GM21360 (cell line): ENCODE measurements around the gene TRA2A.
A peak's percentile ranks its signal among the peaks of the same experiment; 100 is the strongest.
"Not testable (repeated sequence)": the region's sequence is repeated elsewhere in the genome, so short reads cannot be mapped to it uniquely, and the experiment has no call there.

Experiments
- ATAC-seq: cut with Tn5 transposase; IDR thresholded peaks from one replicate; pipeline ENCODE4 v1.9.1; 2021; ENCODE audit warnings: mild to moderate bottlenecking, moderate library complexity; ENCODE audit not compliant: unreplicated experiment

Gene TRA2A

DNA sequence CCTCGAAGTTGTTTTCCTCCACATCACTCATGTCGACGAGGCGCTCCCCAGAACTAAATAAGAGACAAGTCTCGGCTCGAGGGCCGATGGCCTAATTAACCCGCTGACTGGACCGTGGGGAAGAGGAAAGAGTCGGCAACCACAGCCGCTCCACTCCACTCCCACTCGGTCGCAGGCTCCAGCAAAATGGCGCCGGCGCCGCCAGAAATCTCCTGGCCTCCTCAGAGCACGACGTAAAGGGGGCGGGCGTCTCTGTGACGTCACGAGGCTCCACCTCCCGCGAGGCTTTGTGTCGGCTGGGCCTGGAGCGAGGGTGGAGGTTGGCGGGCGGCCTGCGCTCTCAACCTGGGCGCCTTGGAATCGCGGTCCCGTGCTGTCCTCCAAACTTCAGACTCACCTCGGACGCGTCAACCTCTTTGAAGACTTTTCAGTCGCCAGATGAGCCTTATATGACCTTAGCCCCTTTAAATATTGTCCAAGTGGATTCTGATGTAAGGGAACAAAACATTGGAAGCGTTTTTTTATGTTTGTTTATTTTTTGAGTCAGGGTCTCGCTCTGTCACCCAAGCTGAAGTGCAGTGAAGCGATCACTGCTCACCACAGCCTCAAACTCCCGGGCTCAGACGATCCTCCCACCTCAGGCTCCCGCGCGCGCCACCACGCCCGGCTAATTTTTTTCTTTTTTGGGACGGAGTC lies at the start of gene TRA2A:
Gene TRA2A (minus strand): TSS at position 188 of the 696 bp plus-strand sequence. CDS start 157 bp downstream, at position 31.
- peak; percentile 95 for ATAC-seq

DNA sequence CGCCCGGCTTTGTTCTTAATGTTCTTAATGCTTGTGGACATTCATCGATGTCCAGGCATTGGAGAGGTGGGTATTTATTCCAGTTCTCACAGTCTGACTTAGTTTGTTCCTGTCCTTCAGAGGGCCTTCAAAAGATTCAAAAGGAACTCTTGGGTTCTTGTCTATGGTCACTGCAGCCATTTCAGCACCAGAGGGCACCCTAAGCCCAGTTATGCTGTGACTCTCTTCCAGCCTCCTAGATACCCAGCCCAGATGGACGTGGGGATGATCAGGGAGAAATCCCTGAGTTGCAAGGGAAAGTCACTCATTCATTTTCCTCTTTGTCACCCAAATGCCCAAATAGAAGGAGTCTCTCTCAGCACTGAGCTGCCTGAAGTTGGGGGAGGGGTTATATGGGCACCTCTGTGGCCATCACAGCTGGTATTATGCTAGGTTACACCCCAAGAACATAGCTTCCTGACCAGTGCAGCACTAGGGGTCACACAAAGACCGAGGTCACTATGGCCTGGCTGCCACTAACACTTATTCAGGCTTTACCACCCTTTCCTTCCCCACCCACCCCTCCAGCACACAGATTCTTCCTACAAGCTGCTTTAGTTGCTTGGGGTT lies 38.9 kb upstream of the TRA2A start:
- peak; percentile 83 for ATAC-seq

DNA sequence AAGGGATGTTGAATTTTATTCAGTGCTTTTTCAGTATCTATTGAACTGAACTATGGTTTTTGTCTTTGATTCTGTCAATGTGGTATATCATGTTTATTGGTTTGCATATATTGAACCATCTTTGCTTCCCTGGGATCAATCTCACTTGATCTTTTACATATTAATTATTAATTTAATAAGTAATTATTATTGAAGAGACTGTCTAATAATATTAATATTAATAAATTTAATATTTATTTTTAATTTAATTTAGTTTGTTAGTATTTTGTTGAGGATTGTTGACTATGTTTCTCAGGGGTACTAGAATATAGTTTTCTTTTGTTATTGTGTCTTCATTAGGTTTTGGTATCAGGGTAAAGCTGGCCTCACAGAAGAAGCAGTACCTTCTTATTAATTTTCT lies 26.5 kb upstream of the TRA2A start:
- no peak for ATAC-seq

DNA sequence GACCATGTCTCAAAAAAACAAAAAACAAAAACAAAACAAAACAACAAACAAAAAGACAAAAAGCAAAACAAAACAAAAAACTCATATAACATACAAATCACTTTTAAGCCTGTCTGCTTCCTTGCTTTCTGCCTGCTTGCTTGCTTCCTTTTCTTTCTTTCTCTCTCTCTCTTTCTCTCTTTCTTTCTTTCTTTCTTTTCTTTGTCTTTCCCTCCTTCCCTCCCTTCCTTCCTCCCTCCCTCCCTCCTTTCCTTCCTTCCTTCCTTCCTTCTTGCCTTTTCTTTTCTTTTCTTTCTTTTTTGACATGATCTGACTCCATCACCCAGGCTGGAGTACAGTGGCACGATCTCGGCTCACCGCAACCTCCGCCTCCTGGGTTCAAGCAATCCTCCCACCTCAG lies 15.9 kb upstream of the TRA2A start:
- no peak for ATAC-seq

DNA sequence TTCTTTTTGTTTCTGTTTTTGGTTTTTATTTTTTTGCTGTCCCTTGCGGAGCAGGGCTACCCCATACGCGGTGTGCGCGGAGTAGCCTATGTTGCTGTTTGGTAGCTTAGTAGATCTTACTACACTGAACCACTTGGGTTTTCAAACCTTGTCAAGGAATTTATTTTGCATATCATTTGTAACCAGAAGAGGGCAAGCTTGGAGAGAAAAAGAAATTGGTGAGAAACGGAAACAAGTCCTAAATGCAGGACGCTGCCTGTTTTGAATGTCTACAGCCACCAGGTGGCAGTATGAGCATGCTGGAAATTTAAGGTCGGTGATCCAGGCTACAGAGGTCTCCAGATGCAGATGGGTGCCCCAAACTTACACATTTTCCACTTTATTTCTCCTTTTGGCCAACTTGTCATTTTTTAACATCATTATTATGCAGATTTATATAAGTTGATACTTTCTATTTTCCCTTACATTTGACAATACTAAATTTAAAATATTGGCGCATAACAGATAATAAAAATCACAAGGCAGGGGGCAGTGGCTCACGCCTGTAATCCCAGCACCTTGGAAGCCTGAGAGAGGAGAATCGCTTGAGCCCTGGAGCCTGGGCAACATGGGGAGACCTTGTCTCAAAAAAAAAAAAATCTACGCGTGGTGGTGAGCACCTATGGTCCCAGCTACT lies 15.3 kb upstream of the TRA2A start:
- peak; percentile 53 for ATAC-seq

DNA sequence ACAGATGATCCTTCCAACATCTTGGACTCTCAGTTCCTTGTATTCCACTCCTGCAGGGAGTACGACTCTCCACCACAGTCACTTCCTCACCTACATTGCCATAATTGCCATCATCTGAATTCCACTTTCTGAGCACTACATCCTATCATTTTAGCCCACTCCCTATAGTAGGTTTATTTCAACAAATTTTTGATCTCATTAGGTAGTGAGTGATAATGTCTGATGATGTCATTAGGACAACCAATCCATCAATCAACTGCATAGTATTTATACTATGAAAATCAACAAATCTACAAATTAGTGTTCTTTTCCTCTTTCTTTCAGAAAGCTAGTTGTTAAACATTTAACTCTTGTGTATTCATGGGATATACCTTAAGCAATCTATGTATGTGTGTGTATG lies 13.7 kb upstream of the TRA2A start:
- no peak for ATAC-seq

DNA sequence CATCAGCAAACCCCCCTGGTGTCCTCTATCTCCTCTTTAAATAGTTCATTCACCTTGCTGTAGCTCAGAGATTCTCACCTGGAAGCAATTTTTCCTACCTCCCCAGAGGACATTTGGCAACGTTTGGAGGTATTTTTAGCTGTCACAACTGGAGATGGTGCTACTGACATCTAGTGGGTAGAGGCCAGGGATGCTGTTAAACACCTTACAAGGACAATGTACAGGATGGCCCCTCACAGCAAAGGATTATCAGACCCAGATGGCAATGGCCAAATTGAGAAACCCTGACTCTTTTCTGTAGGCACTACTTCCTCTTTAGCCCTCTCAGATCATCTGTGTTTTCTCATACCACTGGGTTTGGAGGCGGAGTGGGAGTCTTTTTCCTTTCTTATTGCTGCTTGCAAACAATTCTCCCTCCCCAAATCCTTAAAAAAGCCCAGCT lies 13.2 kb upstream of the TRA2A start:
- peak; percentile 69 for ATAC-seq

DNA sequence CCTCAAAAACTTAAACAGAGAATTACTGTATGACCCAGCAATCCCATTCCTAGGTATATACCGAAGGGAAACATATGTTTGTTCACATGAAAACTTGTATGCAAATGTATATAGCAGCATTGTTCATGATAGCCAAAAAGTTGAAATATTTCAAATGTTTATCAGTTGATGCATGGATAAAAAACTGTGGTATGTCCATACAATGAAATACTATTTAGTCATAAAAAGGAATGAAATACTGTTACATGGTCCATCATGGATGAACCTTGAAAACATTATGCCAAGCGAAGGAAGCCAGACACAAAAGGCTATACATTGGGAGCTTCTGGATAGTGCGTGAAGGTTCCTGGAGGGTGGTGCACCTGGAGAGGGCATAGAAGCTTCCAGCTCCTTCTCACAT lies 11.0 kb upstream of the TRA2A start:
- no peak for ATAC-seq

DNA sequence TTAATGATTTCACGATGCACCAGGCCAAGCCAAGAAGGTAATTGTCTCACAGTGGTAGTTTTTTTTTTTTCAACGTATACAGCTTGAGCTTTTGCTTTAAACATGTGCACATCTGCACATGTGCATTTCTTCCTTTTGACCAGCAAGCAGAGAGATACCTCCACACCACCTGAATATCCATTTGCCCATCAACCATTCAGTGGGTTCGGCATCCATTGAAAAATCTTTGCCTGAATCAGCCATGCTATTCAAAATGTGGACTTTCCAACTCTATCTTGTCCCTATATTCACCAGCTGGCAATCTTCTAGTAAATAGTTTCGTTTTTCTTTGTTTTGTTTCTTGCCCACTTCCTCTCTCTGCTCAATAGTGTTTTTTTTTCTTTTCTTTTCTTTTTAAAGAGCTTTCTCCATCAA lies 7.7 kb upstream of the TRA2A start:
- peak; percentile 52 for ATAC-seq

DNA sequence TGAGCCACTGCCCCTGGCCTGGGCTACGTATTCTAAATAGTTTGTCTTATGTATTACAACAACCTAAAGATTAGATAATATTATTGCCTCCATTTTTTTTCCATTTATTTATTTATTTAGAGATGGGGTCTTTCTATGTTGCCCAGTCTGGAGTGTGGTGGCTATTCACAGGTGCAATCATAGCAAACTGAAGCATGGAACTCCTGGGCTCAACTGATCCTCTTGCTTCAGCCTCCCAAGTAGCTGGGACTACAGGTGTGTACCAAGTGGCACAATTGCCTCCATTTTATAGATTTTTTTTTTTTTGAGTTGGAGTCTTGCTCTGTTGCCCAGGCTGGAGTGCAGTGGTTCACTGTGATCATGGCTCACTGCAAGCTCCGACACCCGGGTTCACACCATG lies 6.5 kb upstream of the TRA2A start:
- ATAC-seq: no peak

DNA sequence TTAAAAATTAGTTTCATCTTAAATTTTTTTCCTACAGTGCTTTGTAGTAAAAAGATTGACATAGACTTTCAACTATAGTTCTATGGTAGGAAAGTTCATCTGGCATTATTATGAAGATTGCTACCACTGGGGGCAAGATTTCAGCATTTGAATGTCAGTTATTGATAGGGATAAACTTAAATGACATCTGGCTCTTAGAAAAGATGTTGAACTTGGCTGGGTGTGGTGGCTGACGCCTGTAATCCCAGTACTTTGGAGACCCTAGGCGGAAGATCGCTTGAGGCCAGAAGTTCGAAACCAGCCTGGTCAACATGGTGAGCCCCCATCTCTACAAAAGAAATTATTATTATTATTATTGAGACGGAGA lies 1.4 kb upstream of the TRA2A start:
- ATAC-seq: no peak

DNA sequence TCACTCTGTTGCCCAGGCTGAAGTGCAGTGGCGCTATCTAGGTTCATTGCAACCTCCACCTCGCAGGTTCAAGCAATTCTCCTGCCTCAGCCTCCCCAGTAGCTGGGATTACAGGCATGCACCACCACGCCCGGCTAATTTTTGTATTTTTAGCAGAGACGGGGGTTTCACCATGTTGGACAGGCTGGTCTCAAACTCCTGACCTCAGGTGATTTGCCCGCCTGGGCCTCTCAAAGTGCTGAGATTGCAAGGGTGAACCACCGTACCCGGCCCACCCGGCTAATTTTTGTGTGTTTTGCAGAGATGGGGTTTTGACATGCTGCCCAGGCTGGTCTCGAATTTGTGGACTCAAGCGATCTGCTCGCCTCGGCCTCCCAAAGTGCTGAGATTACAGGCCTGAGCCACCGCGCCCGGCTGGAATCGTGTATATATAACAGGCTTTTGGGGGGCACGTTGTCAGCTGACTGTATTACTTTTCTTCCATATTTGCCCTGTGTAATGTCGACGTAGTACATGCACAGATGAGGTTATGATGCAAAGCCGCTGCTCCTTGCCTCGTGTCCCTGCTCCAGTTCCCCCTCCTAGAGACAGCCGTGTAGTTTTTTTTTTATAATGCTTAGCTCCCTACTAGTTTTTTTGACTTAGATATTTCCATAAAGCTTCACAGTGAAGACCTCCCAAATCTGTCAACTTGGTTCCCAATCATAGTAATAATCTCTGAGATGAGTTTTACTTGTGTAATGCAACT lies 883 bp upstream of the TRA2A start:
- ATAC-seq: no peak

DNA sequence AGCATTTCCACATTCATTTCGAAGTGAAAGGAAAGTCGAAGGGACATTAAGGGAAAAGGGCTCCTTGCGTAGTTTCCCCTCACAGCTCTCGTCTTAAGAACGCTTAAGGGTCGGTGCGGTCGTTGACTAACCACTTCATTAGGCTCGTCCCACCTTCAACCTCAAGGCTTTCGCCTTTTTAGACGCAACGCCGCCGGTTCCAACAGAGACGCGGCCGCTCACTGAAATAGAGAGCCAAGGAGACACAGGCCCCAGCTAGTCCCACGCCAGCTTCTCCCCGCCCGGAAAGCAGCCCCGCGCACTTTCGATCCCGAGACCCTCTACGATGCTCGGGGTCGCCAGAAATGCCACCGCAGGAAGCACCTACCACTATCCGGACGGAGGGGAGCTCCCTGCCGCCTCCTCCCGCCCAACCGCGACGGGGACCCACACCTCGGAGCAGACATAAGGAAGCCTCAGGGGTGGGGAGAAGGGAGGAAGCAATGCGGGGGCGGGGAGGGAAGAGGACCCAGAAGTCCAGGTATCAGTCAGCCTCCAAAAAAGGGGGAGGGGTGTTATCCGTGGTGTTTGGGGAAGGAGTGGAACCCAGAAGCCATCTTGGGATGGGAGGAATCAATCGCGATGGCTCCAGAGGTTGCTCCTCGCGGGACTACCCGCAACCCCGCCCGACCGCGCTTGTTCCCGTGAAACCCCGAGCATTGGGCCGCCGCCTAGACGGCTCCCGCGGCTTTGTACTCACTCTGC lies 559 bp downstream of the TRA2A start:
- ATAC-seq: peak; percentile 26

DNA sequence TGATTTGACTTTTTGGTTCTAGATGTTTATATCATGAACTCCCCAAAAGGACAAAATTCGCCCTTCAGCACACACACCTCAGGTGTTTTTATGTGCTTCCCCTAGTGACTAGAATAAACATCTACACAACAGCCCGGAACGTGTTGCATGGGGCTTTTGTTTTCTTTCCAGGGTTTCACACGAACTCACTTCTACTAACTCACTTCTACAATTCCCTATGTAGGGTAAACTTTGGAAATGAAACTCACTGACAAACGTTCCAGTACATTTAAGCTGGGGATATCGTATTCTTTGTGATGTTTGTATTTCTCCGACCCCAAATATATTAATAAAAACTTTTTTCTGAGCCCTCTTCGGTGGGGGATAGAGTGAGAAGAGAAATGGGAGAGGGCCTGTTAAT lies 1.4 kb downstream of the TRA2A start:
- no peak for ATAC-seq

DNA sequence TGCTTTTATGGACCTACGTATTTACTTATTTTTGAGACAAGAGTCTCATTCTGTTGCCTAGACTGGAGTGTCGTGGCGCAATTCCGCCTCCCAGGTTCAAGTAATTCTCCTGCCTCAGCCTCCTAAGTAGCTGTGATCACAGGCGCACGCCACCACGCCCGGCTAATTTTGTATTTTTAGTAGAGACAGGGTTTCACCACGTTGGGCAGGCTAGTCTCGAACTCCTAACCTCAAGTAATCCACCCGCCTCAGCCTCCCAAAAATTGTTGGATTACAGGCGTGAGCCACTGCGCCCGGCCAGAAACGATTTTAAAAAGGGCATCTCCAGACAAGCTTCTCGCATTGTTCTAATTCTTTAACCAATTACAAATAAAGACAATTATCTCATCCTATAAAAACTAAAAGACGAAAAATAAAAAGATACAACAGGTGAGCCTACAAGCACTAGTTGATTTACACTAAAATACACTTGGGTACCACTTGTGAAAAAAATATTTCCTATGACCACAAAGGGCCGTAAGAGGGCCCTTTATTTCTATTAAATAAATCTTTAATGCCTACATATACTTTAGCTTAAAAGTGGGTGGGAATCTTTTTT lies 2.4 kb downstream of the TRA2A start:
- no peak for ATAC-seq

DNA sequence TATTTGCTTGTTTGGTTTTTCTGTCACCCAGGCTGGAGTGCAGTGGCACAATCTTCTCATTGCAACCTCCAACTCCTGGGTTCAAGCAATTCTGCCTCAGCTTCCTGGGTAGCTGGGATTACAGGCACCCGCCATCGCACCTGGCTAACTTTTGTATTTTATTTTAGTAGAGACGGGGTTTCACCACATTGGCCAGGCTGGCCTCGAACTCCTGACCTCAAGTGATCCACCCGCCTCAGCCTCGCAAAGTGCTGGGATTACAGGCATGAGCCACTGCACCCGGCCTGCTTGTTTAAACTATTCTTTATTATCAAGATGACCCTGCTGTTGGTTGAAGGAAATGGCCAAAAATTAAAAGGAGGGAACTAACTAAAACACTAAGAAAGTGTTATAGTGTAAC lies 6.2 kb downstream of the TRA2A start:
- not testable (repeated sequence) for ATAC-seq

DNA sequence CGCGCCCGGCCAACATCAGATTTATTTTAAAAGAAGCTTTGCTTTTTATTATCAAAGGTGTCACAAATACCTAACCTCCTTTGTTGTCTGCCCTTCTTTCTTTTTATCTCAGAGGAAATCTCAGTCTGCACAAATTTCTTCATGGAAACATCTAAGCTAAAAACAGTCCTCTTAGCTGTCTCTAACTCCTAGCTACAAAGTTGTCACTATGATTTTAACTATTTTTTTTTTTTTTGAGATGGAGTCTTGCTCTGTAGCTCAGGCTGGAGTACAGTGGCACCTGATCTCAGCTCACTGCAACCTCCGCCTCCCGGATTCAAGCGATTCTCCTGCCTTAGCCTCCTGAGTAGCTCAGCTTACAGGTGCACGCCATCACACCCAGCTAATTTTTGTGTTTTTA lies 7.3 kb downstream of the TRA2A start:
- no peak for ATAC-seq

DNA sequence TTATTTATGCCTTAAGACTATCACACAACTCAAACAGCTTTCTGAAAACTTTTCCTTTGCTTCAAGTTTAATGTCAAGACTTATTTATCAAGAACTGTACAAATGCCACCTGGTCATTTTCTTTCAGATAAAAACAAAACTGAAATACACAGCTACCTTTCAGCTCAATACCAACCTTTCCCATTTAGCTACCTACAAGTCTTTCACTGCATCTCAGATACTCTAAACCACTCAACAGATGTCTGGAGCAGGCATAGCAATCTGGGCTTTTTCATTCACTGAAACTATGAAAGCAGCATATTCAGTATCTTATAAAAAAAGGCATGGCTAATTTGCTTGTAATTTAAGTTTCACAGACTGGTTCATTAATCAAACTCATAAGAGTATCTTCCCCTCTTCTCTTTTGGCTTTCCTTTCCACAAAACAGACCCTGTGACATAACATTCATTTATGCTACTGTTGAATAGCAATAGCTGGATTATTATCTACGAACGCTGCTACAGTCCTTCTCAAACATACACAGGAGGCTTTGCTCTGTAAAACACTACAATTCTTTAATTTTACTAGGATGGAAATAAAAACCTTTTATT lies 8.2 kb downstream of the TRA2A start:
- no peak for ATAC-seq

DNA sequence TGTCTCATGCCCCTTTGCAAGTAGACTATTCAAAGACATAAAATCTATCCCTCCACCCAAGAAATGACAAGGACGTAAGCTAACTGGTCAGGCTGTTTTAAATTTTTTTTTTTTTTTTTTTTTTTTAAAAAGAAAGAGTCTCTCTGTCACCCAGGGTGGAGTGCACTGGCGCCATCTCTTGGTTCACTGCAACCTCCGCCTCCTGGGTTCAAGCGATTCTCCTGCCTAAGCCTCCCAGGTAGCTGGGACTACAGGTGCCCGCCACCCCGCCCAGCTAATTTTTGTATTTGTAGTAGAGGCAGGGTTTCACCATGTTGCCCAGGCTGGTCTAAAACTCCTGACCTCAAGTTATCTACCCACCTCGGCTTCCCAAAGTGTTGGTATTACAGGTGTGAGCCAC lies 11.2 kb downstream of the TRA2A start:
- ATAC-seq: no peak

DNA sequence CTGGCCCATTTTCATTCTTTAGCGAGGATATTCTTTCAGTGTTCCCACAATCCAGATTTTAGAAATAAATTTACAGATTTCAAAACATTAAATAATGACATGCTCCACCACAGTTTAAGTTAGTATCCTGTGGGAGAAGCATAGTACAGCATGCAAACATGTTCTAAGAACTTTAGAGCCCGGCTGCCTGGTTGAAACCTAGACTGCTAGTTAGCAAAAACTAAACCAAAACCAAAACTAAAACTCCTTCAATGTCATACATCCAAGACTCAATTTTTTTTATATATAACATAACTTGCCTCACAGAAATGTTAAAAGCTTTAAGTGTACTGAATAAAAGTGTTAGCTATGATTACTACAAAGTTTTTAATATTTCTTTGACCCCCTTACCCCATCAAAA lies 17.0 kb downstream of the TRA2A start:
- ATAC-seq: peak; percentile 72
